HL-60/S4 treated with retinoic acid at 250 ng/mL for 4 days and 3 days (cell line): ENCODE measurements around the gene POM121.
"Not testable (repeated sequence)": the region's sequence is repeated elsewhere in the genome, so short reads cannot be mapped to it uniquely, and the experiment has no call there.

Source experiments
- in situ Hi-C: fragments of 300-500 bp; cut with MboI; formaldehyde crosslinking; loops from 2 replicates; pipeline ENCODE4 v1.7.0; 2022; ENCODE audit warnings: low sequenced_read_pairs

POM121 gene

DNA sequence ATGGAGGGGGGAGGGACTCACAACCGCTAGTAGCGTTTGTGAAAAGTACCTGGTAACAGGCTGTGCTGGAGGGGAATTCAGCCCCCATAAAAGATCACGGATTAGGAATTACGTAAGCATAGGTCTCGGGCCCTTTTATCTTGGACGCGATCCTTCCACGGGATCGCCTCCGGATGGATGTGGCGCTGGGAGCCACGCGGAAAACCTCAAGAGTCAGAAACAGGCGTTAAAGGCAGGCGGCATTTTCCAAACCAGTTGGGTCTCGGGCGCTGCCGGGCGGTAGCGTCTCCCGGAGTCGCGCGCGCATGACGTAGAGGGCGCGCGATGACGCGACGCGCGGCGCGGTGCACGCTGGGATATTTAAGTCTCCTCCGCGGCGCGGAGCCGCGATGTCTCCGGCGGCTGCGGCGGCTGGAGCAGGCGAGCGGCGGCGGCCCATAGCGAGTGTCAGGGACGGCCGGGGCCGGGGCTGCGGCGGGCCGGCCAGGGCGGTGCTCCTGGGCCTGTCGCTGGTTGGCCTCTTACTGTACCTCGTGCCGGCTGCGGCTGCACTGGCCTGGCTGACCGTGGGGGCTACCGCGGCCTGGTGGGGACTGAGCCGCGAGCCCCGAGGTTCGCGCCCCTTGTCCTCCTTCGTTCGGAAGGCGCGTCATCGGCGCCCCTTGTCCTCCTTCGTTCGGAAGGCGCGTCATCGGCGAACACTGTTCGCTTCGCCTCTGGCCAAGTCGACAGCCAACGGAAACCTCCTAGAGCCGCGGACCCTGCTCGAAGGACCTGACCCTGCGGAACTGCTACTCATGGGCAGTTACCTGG, at the start of gene POM121:
TSS of gene POM121 (plus strand) at position 363 of the 813 bp plus-strand sequence. CDS start at position 390, 27 bp downstream.
- in situ Hi-C loops: no loop called here

DNA sequence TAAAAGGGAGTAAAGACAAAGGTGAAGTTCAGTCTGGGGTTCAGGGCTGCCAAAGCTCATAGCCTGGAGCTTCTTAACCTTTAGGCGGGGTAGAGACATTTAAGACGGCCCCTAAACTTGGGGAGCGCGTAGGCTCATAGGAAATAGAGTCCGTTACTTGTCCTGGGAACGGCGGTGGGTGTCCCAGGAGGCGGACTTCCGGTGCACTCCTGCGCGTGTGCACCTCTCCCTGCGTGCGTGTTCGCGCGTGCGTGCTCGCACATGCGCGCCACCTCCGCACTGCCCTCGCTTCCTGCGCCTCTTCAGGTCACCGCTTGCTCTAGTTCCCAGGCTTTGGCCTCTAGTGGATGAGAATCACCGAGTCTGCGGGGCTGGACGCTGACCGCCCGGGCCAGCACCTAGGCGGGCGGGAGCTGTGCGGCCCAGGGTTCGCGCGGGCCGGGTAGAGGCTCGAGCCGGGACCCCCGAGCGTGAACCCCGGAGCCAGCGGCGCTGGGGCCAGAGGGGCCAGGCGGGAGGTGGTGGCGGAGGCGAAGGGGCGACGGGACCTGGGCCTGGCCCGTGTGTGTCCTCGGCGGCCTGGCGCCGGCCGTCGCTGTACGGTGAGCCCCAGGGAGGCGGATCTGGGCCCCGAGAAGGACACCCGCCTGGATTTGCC, 45.7 kb upstream of the POM121 start:
- in situ Hi-C loops: not testable (repeated sequence)

DNA sequence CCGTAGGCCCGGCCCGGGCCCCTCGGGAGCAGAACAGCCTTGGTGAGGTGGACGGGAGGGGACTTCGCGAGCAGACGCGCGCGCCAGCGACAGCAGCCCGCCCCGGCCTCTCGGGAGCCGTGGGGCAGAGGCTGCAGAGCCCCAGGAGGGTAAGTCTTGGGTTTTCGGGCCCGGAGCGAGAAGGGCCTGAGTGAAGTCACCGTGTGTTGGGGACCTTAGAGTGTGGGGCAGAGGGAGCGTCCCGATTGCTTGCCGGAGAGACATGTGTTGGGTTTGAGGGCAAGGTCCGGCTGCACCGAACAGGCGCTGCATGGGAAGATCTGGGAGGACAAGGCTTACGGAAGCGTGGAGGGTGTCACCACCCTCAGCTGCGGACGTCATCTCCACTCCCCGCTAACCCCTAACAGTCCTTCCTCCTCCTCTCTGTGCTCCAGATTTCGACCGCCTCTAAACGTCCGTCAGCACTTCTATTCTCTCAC, 45.1 kb upstream of the POM121 start:
- in situ Hi-C loops: not testable (repeated sequence)

DNA sequence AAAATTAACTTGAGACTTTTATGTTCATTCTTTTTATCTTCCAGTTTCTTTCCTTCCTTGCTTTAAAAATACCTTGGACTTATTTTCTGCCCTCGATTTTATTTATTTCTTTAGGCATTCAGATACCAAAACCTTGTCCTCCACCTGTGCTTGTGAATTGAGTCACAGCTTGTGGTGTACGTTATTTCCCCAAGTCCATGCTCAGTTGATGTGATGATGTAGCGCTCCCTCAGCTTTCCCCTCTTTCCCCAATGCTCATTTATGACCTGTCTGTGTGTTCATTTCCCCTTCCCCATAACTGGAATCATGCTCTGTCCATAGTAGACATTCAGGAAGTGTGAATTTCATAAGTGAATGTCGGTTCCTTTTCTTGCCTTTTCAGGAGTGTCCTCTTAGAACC, 33.1 kb upstream of the POM121 start:
- in situ Hi-C loops: not testable (repeated sequence)

DNA sequence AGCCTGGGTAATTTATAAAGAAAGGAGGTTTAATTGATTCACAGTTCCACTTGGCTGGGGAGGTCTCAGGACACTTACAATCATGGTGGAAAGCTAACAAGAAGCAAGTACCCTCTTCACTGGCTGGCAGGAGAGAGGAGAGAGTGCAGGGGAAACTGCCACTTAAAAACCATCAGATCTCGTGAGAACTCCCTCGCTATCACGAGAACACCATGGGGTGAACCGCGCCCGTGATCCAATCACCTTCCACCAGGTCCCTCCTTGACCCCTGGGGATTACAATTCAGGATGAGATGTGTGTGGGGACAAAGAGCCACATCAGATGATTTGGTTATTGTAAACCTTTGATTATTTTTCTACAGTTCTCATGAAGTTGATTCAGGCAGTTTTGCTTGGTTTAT, 20.2 kb upstream of the POM121 start:
- in situ Hi-C loops: not testable (repeated sequence)

DNA sequence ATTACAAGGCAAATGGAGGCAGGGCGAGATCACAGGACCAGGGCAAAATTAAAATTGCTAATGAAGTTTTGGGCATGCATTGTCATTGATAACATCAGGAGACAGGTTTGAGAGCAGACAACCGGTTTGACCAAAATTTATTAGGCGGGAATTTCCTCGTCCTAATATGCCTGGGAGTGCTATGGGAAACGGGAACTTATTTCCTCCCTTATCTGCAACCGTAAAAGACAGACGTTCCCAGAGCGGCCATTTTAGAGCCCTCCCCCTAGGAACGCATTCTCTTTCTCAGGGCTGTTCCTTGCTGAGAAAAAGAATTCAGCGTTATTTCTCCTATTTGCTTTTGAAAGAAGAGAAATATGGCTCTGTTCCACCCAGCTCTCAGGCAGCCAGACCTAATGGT, 16.5 kb upstream of the POM121 start:
- in situ Hi-C loops: not testable (repeated sequence)

DNA sequence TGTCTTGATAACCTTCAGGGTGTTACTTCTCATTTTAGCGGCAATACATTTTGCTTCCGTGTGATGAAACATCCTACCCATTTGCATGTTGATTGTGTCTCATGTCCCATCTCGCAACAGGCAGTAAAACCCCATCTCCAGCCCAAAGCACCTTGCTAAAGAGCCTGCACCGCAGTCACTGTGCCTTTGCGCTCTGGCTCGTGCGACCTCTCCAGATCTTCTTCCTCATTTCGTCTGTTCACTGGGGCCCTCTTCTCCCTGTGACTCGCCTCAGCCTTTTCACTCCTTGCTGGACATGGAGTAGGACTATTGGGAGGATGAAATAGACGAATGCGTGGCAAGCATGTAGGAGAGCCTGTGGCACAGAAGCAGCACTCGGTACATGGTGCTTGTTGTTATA, 13.5 kb upstream of the POM121 start:
- in situ Hi-C loops: not testable (repeated sequence)

DNA sequence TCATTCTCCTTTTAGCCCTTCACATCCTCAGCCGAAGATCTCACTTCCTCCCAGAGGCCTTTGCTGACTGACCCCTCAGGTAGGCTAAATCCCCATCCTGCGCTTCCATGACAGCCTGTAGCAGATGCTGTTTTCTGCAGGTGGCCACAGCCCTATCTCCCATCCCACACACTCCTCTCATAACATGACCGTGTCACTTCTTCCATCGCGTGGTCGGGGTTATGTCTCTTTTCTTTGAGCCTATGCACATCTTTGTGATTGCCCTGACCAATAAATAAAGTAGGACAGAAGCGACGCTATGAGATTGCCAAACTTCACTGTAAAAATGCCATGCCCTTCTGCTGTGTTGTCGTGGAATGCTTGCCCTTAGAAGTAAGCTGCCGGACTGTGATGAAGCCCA, 11.1 kb upstream of the POM121 start:
- in situ Hi-C loops: not testable (repeated sequence)

DNA sequence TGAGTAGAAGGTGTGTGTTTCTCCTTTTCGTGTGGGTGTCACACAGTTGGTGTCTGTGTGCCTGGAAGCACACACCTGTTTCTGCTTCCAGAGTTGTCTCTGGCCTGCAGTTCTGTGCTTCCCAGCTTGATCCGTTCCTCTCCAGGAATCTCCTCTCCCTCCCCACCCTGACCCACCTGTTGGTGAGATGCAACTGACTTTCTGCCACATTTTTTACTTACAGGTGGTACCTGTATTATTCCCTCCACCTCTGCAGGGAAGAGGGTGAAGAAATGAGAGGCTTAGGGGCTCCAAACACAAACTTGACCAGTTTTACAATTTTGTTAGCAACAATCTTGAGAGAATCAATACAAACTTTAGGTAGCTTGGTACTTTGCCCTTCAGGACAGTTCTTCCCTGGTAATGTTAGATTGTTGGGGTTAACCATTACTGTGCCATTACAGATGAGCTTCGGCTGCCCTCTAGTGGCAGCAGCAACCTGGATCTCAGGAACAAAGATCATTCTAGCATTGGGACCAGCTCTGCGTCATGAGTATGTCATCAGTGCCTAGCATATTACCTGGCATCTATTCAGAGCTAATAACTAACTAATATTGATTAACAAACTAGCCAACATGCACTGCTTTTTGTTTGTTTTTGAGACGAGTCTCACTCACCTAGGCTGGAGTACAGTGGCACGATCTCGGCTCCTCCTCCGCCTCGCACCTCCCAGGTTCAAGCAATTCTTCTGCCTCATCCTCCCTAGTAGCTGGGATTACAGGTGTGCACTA, 10.0 kb upstream of the POM121 start:
- in situ Hi-C loops: not testable (repeated sequence)

DNA sequence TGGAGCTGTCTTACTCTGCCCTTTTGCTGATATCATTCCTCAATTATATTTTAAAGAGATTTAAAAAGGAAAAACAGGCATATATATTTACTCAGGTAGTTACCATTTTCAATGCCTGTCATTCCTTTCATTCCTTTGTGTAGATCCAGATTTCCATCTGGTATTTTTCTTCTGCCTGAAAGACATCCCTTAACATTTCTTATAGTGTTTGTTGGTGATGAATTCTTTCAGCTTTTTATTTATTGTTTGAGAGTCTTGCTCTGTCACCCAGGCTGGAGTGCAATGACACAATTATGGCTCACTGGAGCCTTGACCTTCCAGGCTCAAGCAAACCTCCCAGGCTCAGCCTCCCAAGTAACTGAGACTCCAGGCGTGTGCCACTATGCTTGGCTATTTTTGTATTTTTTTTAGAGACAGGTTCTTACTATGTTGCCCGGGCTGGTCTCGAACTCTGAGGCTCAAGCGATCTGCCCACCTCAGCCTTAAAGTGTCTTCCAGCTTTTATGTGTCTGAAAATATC, 5.6 kb upstream of the POM121 start:
- in situ Hi-C loops: no loop called here

DNA sequence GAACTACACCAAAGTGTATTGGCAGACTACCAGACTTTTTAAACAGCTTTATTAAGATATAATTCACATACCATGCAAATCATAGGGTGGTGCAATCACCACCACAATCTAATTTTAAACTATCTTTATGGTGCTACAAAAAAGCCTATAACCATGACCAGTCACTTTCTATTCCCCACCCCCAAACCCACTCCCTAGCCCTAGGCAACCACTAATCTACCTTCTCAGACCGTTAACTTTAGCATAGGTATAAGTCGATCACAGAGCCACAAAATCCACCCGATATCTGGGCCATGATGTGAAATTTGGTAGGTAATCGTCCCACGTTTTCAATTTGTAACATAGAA, 536 bp upstream of the POM121 start:
- in situ Hi-C loops: no loop called here

DNA sequence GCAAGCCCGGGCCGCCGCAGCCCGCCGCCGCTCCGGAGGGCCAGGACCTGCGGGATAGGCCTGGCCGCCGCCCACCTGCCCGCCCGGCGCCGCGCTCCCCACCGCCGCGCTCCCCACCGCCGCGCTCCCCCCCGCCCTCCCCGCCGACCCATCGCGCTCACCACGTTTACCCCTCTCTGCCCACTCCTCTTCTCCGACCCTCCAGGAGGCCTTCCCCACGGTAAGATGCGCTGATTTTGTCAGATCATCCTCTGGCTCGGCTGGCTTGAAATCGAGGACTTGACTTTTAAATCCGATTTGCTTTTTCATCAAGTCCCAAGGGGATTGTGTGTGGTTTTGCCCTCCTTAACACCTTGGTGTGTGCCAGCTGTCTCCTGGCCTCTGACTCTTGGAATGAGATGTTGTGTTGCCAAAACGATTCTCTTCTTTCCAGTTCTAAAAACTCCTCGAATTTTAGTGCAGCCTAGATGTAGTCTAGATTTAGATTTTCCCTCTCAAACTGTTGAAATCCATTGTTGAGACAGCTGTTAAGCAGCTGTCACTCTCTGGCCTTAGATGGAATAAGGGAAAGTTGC, 738 bp downstream of the POM121 start:
- in situ Hi-C loops: no loop called here

DNA sequence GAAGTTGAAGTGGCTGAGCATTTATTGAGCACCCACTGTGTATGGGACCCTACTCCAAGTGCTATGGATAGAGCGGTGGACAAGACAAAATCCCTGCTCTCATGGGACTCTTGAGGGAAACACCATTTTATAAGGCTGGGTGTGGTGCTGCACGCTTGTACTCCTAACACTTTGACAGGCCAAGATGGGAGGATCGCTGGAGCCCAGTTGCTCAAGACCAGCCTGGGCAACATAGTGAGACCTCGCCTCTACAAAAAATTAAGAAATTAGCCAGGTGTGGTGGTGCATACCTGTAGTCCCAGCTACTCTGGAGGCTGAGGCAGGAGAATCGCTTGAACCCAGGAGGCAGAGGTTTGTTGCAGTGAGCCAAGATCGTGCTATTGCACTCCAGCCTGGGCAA, 2.9 kb downstream of the POM121 start:
- in situ Hi-C loops: not testable (repeated sequence)

DNA sequence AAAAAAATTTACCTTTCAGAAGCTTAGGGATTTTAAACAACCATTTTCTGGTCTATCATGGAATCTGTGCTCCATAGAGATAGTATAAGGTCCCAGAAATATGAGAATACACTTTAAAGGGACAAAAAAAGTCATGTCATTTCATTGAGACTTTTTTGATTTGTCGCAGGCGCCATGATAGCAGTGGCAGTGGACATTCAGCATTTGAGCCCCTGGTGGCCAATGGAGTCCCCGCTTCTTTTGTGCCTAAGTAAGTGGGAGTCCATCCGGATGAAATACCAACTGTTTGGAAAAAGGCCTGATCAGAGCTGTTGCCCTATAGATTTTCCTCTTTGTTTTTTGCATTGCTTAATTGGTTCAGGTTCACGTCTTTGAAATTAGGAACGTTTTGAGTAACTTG, 3.3 kb downstream of the POM121 start:
- in situ Hi-C loops: not testable (repeated sequence)

DNA sequence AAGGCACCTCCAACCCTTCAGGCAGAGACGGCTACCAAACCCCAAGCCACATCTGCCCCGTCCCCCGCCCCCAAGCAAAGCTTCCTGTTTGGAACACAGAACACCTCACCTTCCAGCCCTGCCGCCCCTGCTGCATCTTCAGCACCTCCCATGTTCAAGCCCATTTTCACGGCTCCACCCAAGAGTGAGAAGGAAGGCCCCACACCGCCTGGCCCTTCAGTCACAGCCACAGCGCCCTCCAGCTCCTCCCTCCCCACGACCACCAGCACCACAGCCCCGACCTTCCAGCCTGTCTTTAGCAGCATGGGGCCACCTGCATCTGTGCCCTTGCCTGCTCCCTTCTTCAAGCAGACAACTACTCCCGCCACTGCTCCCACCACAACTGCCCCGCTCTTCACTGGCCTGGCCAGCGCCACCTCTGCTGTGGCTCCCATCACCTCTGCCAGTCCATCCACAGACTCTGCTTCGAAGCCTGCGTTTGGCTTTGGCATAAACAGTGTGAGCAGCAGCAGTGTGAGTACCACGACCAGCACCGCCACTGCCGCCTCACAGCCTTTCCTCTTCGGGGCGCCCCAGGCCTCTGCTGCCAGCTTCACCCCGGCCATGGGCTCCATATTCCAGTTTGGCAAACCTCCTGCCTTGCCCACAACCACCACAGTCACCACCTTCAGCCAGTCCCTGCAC, 17.3 kb downstream of the POM121 start:
- in situ Hi-C loops: not testable (repeated sequence)

DNA sequence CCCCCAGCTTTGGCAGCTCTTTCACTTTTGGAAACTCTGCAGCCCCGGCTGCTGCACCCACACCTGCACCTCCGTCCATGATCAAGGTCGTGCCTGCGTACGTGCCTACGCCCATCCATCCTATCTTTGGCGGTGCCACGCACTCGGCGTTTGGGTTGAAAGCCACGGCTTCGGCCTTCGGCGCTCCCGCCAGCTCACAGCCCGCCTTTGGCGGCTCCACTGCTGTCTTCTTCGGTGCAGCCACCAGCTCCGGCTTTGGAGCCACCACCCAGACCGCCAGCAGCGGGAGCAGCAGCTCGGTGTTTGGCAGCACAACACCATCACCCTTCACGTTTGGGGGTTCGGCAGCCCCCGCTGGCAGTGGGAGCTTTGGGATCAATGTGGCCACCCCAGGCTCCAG, 18.1 kb downstream of the POM121 start:
- in situ Hi-C loops: not testable (repeated sequence)

DNA sequence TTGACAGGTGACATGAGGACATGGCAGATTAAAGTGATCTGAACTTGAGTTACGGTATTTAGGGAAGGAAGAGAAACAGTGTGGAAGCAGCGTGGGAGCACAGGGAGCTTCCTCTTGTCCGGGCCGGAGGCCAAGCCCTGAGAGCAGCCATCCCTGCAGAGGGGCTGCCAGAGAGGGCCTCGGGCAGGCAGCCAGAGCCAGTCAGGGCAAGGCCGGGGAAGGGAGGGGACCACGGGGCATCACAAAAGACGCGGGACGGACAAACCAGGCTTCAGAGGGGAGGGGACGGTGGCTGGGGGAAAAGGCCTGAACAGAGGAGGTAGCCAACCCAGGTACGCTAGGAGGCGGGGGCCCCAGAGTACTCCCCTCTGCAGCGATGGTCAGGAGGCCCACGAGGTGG, 20.0 kb downstream of the POM121 start:
- in situ Hi-C loops: not testable (repeated sequence)

DNA sequence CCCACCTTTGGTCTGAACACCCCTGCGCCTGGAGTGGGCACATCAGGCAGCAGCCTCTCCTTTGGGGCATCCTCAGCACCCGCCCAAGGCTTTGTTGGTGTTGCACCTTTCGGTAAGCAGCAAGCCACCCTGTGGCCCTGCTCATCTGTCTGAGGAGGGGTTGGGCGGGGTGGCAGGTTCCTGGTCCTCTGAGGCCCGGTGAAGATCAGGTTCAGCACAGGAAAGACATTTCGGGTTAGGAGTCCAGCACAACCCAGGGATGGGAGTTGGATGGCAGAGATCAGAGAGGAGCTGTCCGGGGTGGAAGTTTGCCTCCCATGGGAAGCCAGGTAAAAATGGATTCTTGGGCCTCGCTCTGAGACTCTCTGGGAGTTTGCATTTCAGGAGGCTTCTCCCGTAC, 20.7 kb downstream of the POM121 start:
- in situ Hi-C loops: not testable (repeated sequence)

DNA sequence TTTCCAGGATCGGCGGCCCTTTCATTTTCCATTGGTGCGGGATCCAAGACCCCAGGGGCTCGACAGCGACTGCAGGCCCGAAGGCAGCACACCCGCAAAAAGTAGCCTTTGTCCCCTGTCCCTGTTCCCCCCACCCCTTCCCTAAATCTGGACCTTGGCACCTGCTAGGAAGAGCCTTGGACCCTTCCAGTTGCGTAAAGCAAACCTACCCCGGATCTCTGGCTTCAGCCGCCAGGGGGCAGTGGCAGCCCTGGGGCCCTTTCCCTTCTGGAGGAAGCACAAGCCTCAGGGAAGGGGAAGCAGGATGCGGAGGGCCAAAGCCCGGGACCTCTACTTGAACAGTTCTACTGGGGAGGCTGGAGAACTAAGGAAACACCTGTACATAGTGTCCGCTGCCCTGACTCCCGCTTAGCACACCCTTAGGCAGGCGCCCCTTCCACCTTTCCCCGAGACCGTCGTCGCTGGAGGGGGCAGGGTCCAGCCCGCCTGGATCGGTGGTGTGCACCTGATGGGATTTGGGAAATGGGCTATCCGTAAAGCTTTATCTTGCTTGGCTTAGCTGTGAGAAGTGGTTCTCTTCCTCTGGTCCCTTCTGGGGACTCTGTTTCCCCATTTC, 21.3 kb downstream of the POM121 start:
- in situ Hi-C loops: not testable (repeated sequence)

DNA sequence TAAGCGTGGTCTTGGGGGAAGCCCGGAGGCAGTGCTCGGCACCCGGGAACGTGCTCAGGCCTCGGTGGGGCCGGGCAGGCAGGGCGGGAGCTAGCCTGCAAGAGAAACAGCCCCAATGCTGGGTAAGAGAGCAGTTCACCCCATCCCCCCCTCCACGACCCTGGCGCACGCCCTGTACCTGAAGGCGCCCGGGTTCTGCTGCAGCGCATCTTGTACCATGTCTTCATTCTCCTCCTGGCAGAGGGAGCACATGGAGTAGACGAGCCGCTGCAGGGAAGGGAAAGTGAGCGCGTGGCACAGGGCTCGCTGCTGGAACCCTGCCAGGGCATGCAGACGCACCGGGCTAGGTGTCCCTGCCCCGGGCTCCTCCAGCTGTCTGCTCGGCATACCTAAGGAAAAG, 23.8 kb downstream of the POM121 start:
- in situ Hi-C loops: not testable (repeated sequence)
